ENCODE measurements around the gene NEURL2. TPM values are rescaled to one million over a fixed set of nuclear protein-coding genes. Genes with fewer than 3 reads are reported as not detected.

Gene NEURL2
- total and polyA plus RNA-seq, 10 donors: 2.7 to 19.4 (median 5.5) TPM

GRCh38 chr20:45938727-45939438, 47.9 kb upstream of the NEURL2 start:
- H3K27me3 ChIP-seq (replicated peaks in 1 of 7): no peaks in the 10 kb centered on the region
- no peaks in the 10 kb centered on the region for H3K9me3 ChIP-seq
- intact Hi-C loops (cut with DNase I; ENCODE audit: low total_unique reads): loop anchor here (5.0 kb wide), 1 partner anchor 33 kb away; the partner anchor contains the start of gene ZNF335
- WGBS, 5 donors: 88 to 96% (median 92%) methylated on average over 7 to 13 of the region's 13 CpGs
- H3K4me1 ChIP-seq: peaks cover 7 to 45% (median 19%) of the 10 kb centered on the region in 6 donors
- H3K36me3 ChIP-seq: peaks cover 12 to 75% (median 70%) of the 10 kb centered on the region in 6 donors
- no peak overlapping the region for H3K27ac ChIP-seq
- TF ChIP-seq POLR2A (IDR thresholded peaks at IDR 0.05) (no peak), POLR2AphosphoS5 (IDR thresholded peaks at IDR 0.05) (peak in 2 of 3 donors; percentile 8 to 25)
- no peak overlapping the region for H3K4me3 ChIP-seq
- DNase-seq: no peak

- TF ChIP-seq CTCF (IDR thresholded peaks at IDR 0.05 in 8 of 11, conservative IDR thresholded peaks at IDR 0.05 in 3 of 11): no peak
- TF ChIP-seq POLR2A (IDR thresholded peaks at IDR 0.05): no peak
- TF ChIP-seq POLR2AphosphoS5 (IDR thresholded peaks at IDR 0.05): no peak
- intact Hi-C loops (cut with DNase I; ENCODE audit: low total_unique reads): loop anchor here (5.0 kb wide), 1 partner anchor 35 kb away; the partner anchor contains the start of gene ZNF335
- no peak for DNase-seq
- H3K9me3 ChIP-seq: no peaks in the 10 kb centered on the region
- H3K4me3 ChIP-seq: no peak overlapping the region
- H3K4me1 ChIP-seq: peaks cover 12 to 47% (median 29%) of the 10 kb centered on the region in 6 donors
- H3K27ac ChIP-seq: peak overlapping the region in 1 of 8 donors; percentile 1
- no peaks in the 10 kb centered on the region for H3K27me3 ChIP-seq (replicated peaks in 1 of 7)
- peaks cover 10 to 66% (median 59%) of the 10 kb centered on the region in 6 donors for H3K36me3 ChIP-seq
- 66 to 84% (median 74%) methylated on average over 2 of the region's 2 CpGs for WGBS, 5 donors
Measured at GRCh38 chr20:45937765-45938164, 46.8 kb upstream of the NEURL2 start.

- 9 to 13% (median 11%) methylated on average over 21 of the region's 21 CpGs for WGBS, 5 donors
- no peaks in the 10 kb centered on the region for H3K9me3 ChIP-seq
- H3K4me1 ChIP-seq: peaks cover 12 to 49% (median 31%) of the 10 kb centered on the region in 6 donors
- peaks cover 9 to 49% (median 36%) of the 10 kb centered on the region in 6 donors for H3K36me3 ChIP-seq
- intact Hi-C loops (cut with DNase I; ENCODE audit: low total_unique reads): loop anchor here (5.0 kb wide), 1 partner anchor 37 kb away; the partner anchor contains the start of gene ZNF335
- no peaks in the 10 kb centered on the region for H3K27me3 ChIP-seq (replicated peaks in 1 of 7)
- TF ChIP-seq POLR2AphosphoS5 (IDR thresholded peaks at IDR 0.05): no peak
- peak in 1 of 3 donors; percentile 78 for TF ChIP-seq POLR2A (IDR thresholded peaks at IDR 0.05)
- H3K27ac ChIP-seq: peak overlapping the region; percentile 99 to 100 (median 100)
- DNase-seq: no peak
- H3K4me3 ChIP-seq: peak overlapping the region; percentile 66 to 94 (median 88)
Measured at GRCh38 chr20:45935416-45936046, 44.5 kb upstream of the NEURL2 start.

- TF ChIP-seq POLR2AphosphoS5 (IDR thresholded peaks at IDR 0.05): peak; percentile 100
- peak; percentile 48 to 84 (median 68) for TF ChIP-seq POLR2A (IDR thresholded peaks at IDR 0.05)
- peak in 3 of 11 experiments; percentile 9 to 18 (median 13) for TF ChIP-seq CTCF (IDR thresholded peaks at IDR 0.05 in 8 of 11, conservative IDR thresholded peaks at IDR 0.05 in 3 of 11)
- H3K36me3 ChIP-seq: peaks cover 5 to 41% (median 29%) of the 10 kb centered on the region in 6 donors
- no peaks in the 10 kb centered on the region for H3K27me3 ChIP-seq (replicated peaks in 1 of 7)
- intact Hi-C loops (cut with DNase I; ENCODE audit: low total_unique reads): loop anchor here (5.0 kb wide), 1 partner anchor 38 kb away; the partner anchor contains the start of gene ZNF335
- H3K4me3 ChIP-seq: peak within 1 kb of the TSS; percentile 66 to 94 (median 88)
- DNase-seq: peak; percentile 98
- H3K4me1 ChIP-seq: peaks cover 12 to 49% (median 31%) of the 10 kb centered on the region in 6 donors
- peak within 1 kb of the TSS; percentile 99 to 100 (median 100) for H3K27ac ChIP-seq
- no peaks in the 10 kb centered on the region for H3K9me3 ChIP-seq
- 0 to 1% (median 0%) methylated on average over 23 to 102 of the region's 102 CpGs for WGBS, 5 donors
Measured at GRCh38 chr20:45934586-45935415, 43.8 kb upstream of the NEURL2 start, which contains the start of gene PCIF1. PCIF1 (plus strand) TSS chr20:45934683; CDS start chr20:45939000, 4,317 bp downstream.

All from spleen (tissue), 11 donors.